OCI-LY7 (cell line): ENCODE results near the gene ORM2.

Experiments used
- EZH2phosphoT487 ChIP-seq: fragments of 200-600 bp; sonication (generic); IDR thresholded peaks from 2 replicates; pipeline ENCODE4 v1.6.1; 2018; ENCODE audit warnings: low read depth, borderline replicate concordance, mild to moderate bottlenecking, mixed run types, antibody characterized with exemption, low read length, moderate library complexity, mixed read lengths
- TF ChIP-seq, protein P1 (sequence below): fragments of 200-600 bp; sonication (generic); conservative IDR thresholded peaks from 2 replicates; pipeline ENCODE4 v1.5.1; 2014; ENCODE audit warnings: mild to moderate bottlenecking, antibody characterized with exemption, low read length, moderate library complexity, mixed read lengths

DNA sequence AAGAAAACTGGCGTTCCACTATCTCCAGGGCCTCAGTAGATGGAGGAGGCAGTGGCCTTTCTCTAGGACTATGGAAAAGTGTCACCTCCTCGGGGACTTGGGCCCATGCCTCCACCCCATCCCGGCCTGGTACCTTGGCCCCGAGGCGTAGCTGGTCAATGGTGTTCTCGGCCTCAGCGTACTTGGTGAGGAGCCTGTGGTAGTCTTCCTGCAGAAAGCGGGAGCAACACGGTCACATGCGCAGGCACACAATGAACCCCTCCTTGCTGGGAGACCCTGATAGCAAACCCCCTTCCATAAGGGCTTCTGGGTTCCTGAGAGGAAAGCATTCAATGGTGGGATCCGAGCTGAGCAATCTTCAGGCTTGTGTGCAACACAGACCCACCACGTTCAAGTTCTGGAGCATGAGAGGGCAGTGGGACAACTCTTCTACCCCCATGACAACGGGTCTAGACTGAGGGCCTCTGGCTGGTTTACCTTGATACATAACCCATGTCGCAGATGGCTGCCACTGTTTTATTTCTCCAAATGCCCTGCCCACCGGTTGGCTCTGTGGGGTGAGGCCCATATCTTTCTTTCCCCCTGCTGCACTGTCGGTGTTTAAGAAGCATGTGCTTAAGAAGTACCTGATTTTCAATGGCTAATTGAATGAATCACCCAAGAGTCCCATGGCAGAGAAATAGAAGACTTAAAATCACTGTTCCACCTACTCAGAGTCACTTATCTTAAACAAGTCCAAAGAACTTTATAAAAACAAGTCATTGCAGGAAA, 44.5 kb downstream of the ORM2 start:
- TF ChIP-seq, protein P1, sequence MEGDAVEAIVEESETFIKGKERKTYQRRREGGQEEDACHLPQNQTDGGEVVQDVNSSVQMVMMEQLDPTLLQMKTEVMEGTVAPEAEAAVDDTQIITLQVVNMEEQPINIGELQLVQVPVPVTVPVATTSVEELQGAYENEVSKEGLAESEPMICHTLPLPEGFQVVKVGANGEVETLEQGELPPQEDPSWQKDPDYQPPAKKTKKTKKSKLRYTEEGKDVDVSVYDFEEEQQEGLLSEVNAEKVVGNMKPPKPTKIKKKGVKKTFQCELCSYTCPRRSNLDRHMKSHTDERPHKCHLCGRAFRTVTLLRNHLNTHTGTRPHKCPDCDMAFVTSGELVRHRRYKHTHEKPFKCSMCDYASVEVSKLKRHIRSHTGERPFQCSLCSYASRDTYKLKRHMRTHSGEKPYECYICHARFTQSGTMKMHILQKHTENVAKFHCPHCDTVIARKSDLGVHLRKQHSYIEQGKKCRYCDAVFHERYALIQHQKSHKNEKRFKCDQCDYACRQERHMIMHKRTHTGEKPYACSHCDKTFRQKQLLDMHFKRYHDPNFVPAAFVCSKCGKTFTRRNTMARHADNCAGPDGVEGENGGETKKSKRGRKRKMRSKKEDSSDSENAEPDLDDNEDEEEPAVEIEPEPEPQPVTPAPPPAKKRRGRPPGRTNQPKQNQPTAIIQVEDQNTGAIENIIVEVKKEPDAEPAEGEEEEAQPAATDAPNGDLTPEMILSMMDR: no peak
- TF ChIP-seq EZH2phosphoT487: no peak
